Hepatocyte (in vitro differentiated cells): ENCODE measurements around the gene KRTAP4-4.

ENCODE experiments used
- CTCF ChIP-seq: fragments of 200-600 bp; sonication (generic); IDR thresholded peaks from 2 replicates; pipeline ENCODE4 v1.5.1; 2016; ENCODE audit warnings: antibody characterized with exemption, mild to moderate bottlenecking; ENCODE audit not compliant: poor library complexity
- EZH2 ChIP-seq: fragments of 200-600 bp; sonication (generic); IDR thresholded peaks from 2 replicates; pipeline ENCODE4 v1.6.1; 2016; ENCODE audit warnings: antibody characterized with exemption, mild to moderate bottlenecking, borderline replicate concordance
- EZH2phosphoT487 ChIP-seq: fragments of 200-600 bp; sonication (generic); IDR thresholded peaks from one replicate; pipeline ENCODE4 v1.6.1; 2018; ENCODE audit warnings: antibody characterized with exemption, mild to moderate bottlenecking, low read depth, moderate library complexity; ENCODE audit not compliant: unreplicated experiment, severe bottlenecking

GRCh38 chr17:41116297-41116696 lies 44.3 kb downstream of the KRTAP4-4 start:
- TF ChIP-seq CTCF (no peak), EZH2 (no peak), EZH2phosphoT487 (no peak)
